Spinal cord (tissue), 10 donors: ENCODE measurements around the gene RETREG2. TPM values are rescaled to one million over a fixed set of nuclear protein-coding genes. Genes with fewer than 3 reads are reported as not detected.

Experiments
- DNase-seq, 6 donors: peaks; one replicate each; pipeline versions ENCODE4 v3.0.0 to v3.0.0-alpha.2; 2013 to 2015; ENCODE audit warnings: low spot score in 6 of 6, low read depth in 4 of 6
- H3K27ac ChIP-seq: one replicate; pipeline ENCODE4 v1.5.1; 2013; ENCODE audit warnings: low read depth, low read length, control low read depth
- H3K27me3 ChIP-seq: one replicate; pipeline ENCODE4 v1.6.1; 2013; ENCODE audit warnings: low read length; ENCODE audit not compliant: control insufficient read depth, insufficient read depth
- H3K36me3 ChIP-seq: one replicate; pipeline ENCODE4 v1.6.1; 2013; ENCODE audit warnings: low read length; ENCODE audit not compliant: control insufficient read depth, insufficient read depth
- H3K4me1 ChIP-seq: one replicate; pipeline ENCODE4 v1.6.1; 2013; ENCODE audit warnings: low read length; ENCODE audit not compliant: control insufficient read depth, insufficient read depth
- H3K4me3 ChIP-seq: one replicate; pipeline ENCODE4 v1.5.1; 2013; ENCODE audit warnings: low read depth, low read length, control low read depth
- H3K9me3 ChIP-seq: one replicate; pipeline ENCODE4 v1.6.1; 2013; ENCODE audit warnings: low read length; ENCODE audit not compliant: control insufficient read depth, insufficient read depth
- WGBS: methylation state at CpG from one replicate; pipeline ENCODE4 v1.1.5; 2013; ENCODE audit warnings: missing lambda C conversion rate; ENCODE audit not compliant: insufficient coverage; 5-methylcytosine and 5-hydroxymethylcytosine counted together
- polyA plus RNA-seq, 2 donors: library from polyadenylated mRNA; unstranded; fragments of 120-200 nt; gene quantifications; one replicate each; pipeline ENCODE4 v1.2.1, GENCODE V29; 2013; ENCODE audit not compliant: insufficient read length in 2 of 2
- total RNA-seq, 2 donors: library from RNA; depleted of rRNA in 1 of 2; stranded (reverse); fragments of 120-200 nt in 1 of 2; fragments of >200 nt in 1 of 2; gene quantifications; one replicate each; pipeline versions ENCODE4 v1.2.3 to v1.2.4, GENCODE V29; 2013 to 2014
- donor health status: healthy.

The RETREG2 gene
- total and polyA plus RNA-seq, 4 donors = 64.6 to 188 (median 124) TPM

DNA sequence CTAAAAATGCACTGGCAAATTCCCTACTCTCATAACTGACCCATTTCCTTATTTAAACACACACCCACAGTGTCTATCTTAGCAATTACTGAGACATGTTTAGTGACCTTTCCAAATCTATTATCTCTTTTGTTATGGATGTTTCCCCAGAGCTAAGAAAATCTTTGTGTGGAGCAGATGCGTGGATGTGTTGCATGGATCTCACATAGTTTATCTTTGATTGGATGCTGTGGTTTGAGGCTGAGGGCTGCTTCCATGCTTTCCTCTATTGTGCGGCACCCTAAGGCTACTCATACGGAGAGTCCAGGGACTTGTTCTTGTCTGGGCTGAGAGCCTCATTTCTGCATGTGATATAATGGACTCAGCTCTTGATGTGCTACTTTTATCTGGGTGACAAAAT lies 56.3 kb downstream of the RETREG2 start:
- Histone ChIP-seq H3K4me1 (peaks cover 12% of the 10 kb centered on the region), H3K27ac (no peak overlapping the region), H3K9me3 (no peaks in the 10 kb centered on the region), H3K27me3 (no peaks in the 10 kb centered on the region), H3K36me3 (peaks cover 52% of the 10 kb centered on the region), H3K4me3 (no peak overlapping the region)
- no peak for DNase-seq
- 100% methylated on average over 2 of the region's 3 CpGs for WGBS

Other genes with a start within 250 kb of the RETREG2 start
- 1 to 10 TPM; 2.9 to 7.2 TPM for gene CDK5R2, start 218.6 kb upstream of the RETREG2 start, total RNA-seq
- 10 to 100 TPM; 62.5 to 66.1 TPM for gene CDK5R2, start 218.6 kb upstream of the RETREG2 start, polyA plus RNA-seq
- gene FEV, start 193.1 kb upstream of the RETREG2 start, total RNA-seq = not detected
- gene FEV, start 193.1 kb upstream of the RETREG2 start, polyA plus RNA-seq = under 1 TPM; 0.11 to 0.14 TPM
- not detected for gene CRYBA2, start 184.9 kb upstream of the RETREG2 start, total RNA-seq
- gene CRYBA2, start 184.9 kb upstream of the RETREG2 start, polyA plus RNA-seq = under 1 TPM; 0.63 to 0.76 TPM
- 1 to 10 TPM in 1 of 2 donors, under 1 TPM in 1; 0.79 to 4.8 TPM for gene CFAP65, start 136.8 kb upstream of the RETREG2 start, total RNA-seq
- gene CFAP65, start 136.8 kb upstream of the RETREG2 start, polyA plus RNA-seq = 1 to 10 TPM; 5.3 to 9.0 TPM
- gene IHH, start 117.4 kb upstream of the RETREG2 start, total RNA-seq = under 1 TPM; 0.28 to 0.30 TPM
- gene IHH, start 117.4 kb upstream of the RETREG2 start, polyA plus RNA-seq = under 1 TPM; 0.39 to 0.59 TPM
- gene NHEJ1, start 17.5 kb upstream of the RETREG2 start, total RNA-seq = 10 to 100 TPM; 11.4 to 12.7 TPM
- 10 to 100 TPM in 1 of 2 donors, 1 to 10 TPM in 1; 9.8 to 10.9 TPM for gene NHEJ1, start 17.5 kb upstream of the RETREG2 start, polyA plus RNA-seq
- gene SLC23A3, start 8.2 kb upstream of the RETREG2 start, total RNA-seq = 1 to 10 TPM in 1 of 2 donors, under 1 TPM in 1; 0.69 to 1.7 TPM
- 1 to 10 TPM in 1 of 2 donors, under 1 TPM in 1; 0.17 to 2.4 TPM for gene SLC23A3, start 8.2 kb upstream of the RETREG2 start, polyA plus RNA-seq
- 10 to 100 TPM; 27.5 to 37.8 TPM for gene CNPPD1, start 1.4 kb upstream of the RETREG2 start, total RNA-seq
- 10 to 100 TPM; 53.7 to 57.5 TPM for gene CNPPD1, start 1.4 kb upstream of the RETREG2 start, polyA plus RNA-seq
- gene ZFAND2B, start 28.5 kb downstream of the RETREG2 start, total RNA-seq = 10 to 100 TPM; 14.5 to 40.5 TPM
- gene ZFAND2B, start 28.5 kb downstream of the RETREG2 start, polyA plus RNA-seq = 10 to 100 TPM; 37.2 to 46.4 TPM
- gene ABCB6, start 40.7 kb downstream of the RETREG2 start, total RNA-seq = 10 to 100 TPM; 39.7 to 47.2 TPM
- gene ABCB6, start 40.7 kb downstream of the RETREG2 start, polyA plus RNA-seq = 10 to 100 TPM; 60.6 to 78.8 TPM
- 10 to 100 TPM; 26.2 to 45.9 TPM for gene ATG9A, start 51.4 kb downstream of the RETREG2 start, total RNA-seq
- 10 to 100 TPM; 56.0 to 59.8 TPM for gene ATG9A, start 51.4 kb downstream of the RETREG2 start, polyA plus RNA-seq
- 10 to 100 TPM; 29.2 to 53.6 TPM for gene ANKZF1, start 51.5 kb downstream of the RETREG2 start, total RNA-seq
- 10 to 100 TPM; 44.0 to 74.2 TPM for gene ANKZF1, start 51.5 kb downstream of the RETREG2 start, polyA plus RNA-seq
- gene GLB1L, start 67.2 kb downstream of the RETREG2 start, total RNA-seq = 10 to 100 TPM in 1 of 2 donors, 1 to 10 TPM in 1; 9.4 to 22.1 TPM
- gene GLB1L, start 67.2 kb downstream of the RETREG2 start, polyA plus RNA-seq = 10 to 100 TPM; 11.4 to 12.0 TPM
- 10 to 100 TPM; 16.4 to 25.0 TPM for gene STK16, start 67.2 kb downstream of the RETREG2 start, total RNA-seq
- 10 to 100 TPM; 36.3 to 38.7 TPM for gene STK16, start 67.2 kb downstream of the RETREG2 start, polyA plus RNA-seq
- 1 to 10 TPM in 1 of 2 donors, not detected in 1; 1.5 TPM for gene TUBA4B, start 75.0 kb downstream of the RETREG2 start, total RNA-seq
- gene TUBA4B, start 75.0 kb downstream of the RETREG2 start, polyA plus RNA-seq = under 1 TPM; 0.38 to 0.39 TPM
- gene TUBA4A, start 75.6 kb downstream of the RETREG2 start, total RNA-seq = 10 to 100 TPM; 14.3 to 43.9 TPM
- 10 to 100 TPM; 73.6 to 84.9 TPM for gene TUBA4A, start 75.6 kb downstream of the RETREG2 start, polyA plus RNA-seq
- gene DNAJB2, start 101.1 kb downstream of the RETREG2 start, total RNA-seq = 100 to 1,000 TPM in 1 of 2 donors, 10 to 100 TPM in 1; 81.5 to 101 TPM
- gene DNAJB2, start 101.1 kb downstream of the RETREG2 start, polyA plus RNA-seq = 100 to 1,000 TPM; 163 to 186 TPM
- 10 to 100 TPM; 12.6 to 67.3 TPM for gene PTPRN, start 131.1 kb downstream of the RETREG2 start, total RNA-seq
- gene PTPRN, start 131.1 kb downstream of the RETREG2 start, polyA plus RNA-seq = 10 to 100 TPM; 72.2 to 88.1 TPM
- 1 to 10 TPM; 1.1 to 2.8 TPM for gene RESP18, start 154.5 kb downstream of the RETREG2 start, total RNA-seq
- gene RESP18, start 154.5 kb downstream of the RETREG2 start, polyA plus RNA-seq = 1 to 10 TPM; 6.6 to 7.0 TPM
- gene DNPEP, start 209.6 kb downstream of the RETREG2 start, total RNA-seq = 10 to 100 TPM; 25.6 to 40.8 TPM
- 10 to 100 TPM; 40.2 to 57.2 TPM for gene DNPEP, start 209.6 kb downstream of the RETREG2 start, polyA plus RNA-seq
- 1 to 10 TPM; 4.8 to 5.5 TPM for gene DES, start 240.1 kb downstream of the RETREG2 start, total RNA-seq
- gene DES, start 240.1 kb downstream of the RETREG2 start, polyA plus RNA-seq = 1 to 10 TPM; 3.5 to 8.8 TPM